Measurements from ENCODE around the gene CERT1.

DNA sequence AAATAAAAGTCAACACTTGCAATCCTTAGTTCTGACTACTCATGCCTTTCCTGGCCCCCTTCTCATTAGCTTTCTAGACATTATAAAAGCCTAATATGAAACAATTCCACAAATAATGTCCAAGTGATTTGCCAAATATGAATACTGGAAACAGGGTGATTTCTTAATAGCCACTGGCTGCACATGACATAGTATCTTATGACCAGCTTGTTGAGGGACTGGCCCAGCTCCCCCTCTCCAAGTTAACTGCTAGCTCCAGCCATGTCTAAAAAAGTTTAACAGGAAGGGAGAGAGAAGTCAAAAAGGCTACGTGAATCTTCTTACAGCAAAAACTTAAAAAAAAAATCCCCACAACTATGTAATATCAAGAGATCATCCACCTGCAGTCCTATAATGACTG is 1.5 kb downstream of the CERT1 start:
- TF ChIP-seq, protein P1, sequence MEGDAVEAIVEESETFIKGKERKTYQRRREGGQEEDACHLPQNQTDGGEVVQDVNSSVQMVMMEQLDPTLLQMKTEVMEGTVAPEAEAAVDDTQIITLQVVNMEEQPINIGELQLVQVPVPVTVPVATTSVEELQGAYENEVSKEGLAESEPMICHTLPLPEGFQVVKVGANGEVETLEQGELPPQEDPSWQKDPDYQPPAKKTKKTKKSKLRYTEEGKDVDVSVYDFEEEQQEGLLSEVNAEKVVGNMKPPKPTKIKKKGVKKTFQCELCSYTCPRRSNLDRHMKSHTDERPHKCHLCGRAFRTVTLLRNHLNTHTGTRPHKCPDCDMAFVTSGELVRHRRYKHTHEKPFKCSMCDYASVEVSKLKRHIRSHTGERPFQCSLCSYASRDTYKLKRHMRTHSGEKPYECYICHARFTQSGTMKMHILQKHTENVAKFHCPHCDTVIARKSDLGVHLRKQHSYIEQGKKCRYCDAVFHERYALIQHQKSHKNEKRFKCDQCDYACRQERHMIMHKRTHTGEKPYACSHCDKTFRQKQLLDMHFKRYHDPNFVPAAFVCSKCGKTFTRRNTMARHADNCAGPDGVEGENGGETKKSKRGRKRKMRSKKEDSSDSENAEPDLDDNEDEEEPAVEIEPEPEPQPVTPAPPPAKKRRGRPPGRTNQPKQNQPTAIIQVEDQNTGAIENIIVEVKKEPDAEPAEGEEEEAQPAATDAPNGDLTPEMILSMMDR (IDR thresholded peaks at IDR 0.05): no peak
- TF ChIP-seq POLR2AphosphoS5 (IDR thresholded peaks at IDR 0.05) (peak in 1 of 4 donors; percentile 52), POLR2A (IDR thresholded peaks at IDR 0.05) (no peak)
